Measurements from ENCODE around the gene VSIG10L2. TPM values are rescaled to one million over a fixed set of nuclear protein-coding genes. Genes with fewer than 3 reads are reported as not detected.

VSIG10L2 gene
- total and polyA plus RNA-seq, 4 donors = 0.48 TPM; not detected in 3

DNA sequence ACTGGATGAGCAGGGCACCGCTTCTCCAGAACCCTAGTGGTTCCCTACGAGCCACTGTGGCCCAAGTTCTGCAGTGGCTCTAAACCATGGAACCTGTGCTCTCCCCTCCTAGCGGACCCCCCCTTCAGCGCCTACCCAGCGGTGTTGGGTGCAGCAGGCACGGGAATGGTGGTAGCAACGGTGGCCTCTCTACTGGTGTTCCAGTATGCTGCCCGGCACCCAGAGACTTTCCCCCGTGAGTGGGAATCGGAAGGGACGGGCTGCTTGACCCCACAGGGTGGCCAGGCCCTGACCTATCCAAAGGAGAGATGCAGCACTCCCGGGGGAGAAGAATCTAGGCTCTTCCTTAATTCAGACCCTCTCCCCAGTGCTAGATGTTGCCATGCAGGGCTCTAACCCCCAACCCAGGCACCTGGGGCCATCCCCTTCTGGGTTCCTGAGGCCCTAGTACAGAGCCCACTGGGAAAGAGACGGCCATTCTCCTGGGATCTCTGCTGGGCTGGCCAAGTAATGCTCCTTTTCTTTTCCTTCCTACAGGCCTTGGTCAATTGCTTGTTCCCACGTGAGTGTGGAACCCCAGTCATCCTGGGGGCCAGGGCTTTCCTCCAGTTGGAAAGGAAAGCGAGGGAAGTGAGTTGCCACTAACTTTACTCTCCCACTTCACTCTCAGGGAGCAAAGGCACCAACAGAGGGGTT is 9.2 kb downstream of the VSIG10L2 start:
- H3K36me3 ChIP-seq (ENCODE audit: control insufficient read depth in 1 of 2, insufficient read depth in 2 of 2, low read length in 1 of 2) = no peaks in the 10 kb centered on the region
- DNase-seq (no peak), ATAC-seq (ENCODE audit: low FRiP score) (no peak)
- no peaks in the 10 kb centered on the region for H3K27me3 ChIP-seq (ENCODE audit: control insufficient read depth in 1 of 2, insufficient read depth in 2 of 2, low read length in 1 of 2)
- WGBS, 2 donors = 93% methylated on average over 15 of the region's 15 CpGs
- H3K9me3 ChIP-seq (ENCODE audit: control insufficient read depth, low read length) = no peaks in the 10 kb centered on the region
- H3K4me3 ChIP-seq (ENCODE audit: low read length in 2 of 2) = no peak overlapping the region
- H3K27ac ChIP-seq (ENCODE audit: low read depth in 1 of 2, low read length in 2 of 2) = no peak overlapping the region
- H3K4me1 ChIP-seq (ENCODE audit: control insufficient read depth in 1 of 2, insufficient read depth in 2 of 2, low read length in 2 of 2) = no peaks in the 10 kb centered on the region
- intact Hi-C loops (cut with DNase I) = no loop called here

DNA sequence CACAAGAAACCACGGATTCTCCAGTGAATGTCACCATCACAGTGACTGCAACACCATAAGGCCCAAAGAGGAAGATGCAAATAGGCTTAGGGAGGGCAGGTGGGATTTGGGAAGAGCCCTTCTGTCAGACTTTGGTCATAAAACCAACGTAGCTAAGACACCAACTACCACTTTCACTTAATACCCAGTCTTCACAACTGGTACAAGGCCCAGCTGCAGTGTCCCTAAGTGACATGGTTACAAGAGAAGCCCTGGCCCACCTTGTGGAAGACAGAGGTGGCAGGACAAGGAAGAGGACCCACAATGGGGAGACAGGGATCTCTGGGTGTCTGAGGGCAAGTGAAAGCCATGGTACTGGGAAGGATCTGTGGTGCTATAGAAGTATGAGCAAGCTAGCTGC is 10.0 kb downstream of the VSIG10L2 start:
- Histone ChIP-seq H3K27ac (ENCODE audit: low read depth in 1 of 2, low read length in 2 of 2) (no peak overlapping the region), H3K4me1 (ENCODE audit: control insufficient read depth in 1 of 2, insufficient read depth in 2 of 2, low read length in 2 of 2) (no peaks in the 10 kb centered on the region), H3K36me3 (ENCODE audit: control insufficient read depth in 1 of 2, insufficient read depth in 2 of 2, low read length in 1 of 2) (peaks cover 0 to 2% of the 10 kb centered on the region in 2 donors), H3K4me3 (ENCODE audit: low read length in 2 of 2) (no peak overlapping the region), H3K27me3 (ENCODE audit: control insufficient read depth in 1 of 2, insufficient read depth in 2 of 2, low read length in 1 of 2) (no peaks in the 10 kb centered on the region), H3K9me3 (ENCODE audit: control insufficient read depth, low read length) (no peaks in the 10 kb centered on the region)
- ATAC-seq (ENCODE audit: low FRiP score) = no peak
- intact Hi-C loops (cut with DNase I) = no loop called here
- 92 to 94% methylated on average over 2 of the region's 2 CpGs for WGBS, 2 donors
- DNase-seq = no peak

DNA sequence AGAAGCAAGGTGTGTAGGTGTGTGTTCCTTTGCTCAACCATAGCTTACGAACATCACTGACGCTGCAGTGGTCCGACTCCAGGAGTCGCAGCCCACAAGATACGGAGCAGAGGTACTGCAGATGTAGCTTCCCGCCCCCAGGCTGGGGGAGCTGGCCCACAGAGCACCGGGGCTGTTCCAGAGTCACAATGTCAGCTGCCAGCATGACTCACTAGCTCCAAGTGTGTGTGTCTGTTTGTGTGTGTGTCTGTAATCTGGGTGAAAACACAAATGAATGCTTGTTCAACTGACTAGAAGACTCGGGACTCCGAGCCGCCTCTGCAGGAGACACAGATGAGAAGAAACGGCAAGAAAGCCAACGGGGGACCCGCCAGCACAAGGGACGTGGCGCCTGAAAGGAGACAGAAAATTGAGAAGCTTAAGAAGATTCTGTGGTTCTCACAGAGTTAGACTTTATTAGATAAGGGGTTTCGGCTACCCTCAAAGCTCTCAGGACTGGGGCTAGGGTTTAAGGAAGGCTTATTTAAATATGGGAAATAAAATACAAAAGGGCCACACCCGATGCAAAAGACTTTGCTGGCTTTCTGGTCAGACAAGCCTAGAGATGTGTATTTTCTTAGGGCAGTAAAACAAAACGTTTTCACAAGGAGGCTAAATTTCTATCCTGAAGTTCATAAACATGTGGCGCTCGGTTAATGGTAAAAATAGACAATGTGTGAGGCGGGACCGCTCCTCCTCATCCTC is 10.7 kb downstream of the VSIG10L2 start:
- no peaks in the 10 kb centered on the region for H3K4me1 ChIP-seq (ENCODE audit: control insufficient read depth in 1 of 2, insufficient read depth in 2 of 2, low read length in 2 of 2)
- intact Hi-C loops (cut with DNase I) = no loop called here
- H3K4me3 ChIP-seq (ENCODE audit: low read length in 2 of 2) = no peak overlapping the region
- H3K27ac ChIP-seq (ENCODE audit: low read depth in 1 of 2, low read length in 2 of 2) = no peak overlapping the region
- DNase-seq (peak in 1 of 2 donors; percentile 62), ATAC-seq (ENCODE audit: low FRiP score) (peak; percentile 73)
- 66 to 67% methylated on average over 22 of the region's 22 CpGs for WGBS, 2 donors
- H3K9me3 ChIP-seq (ENCODE audit: control insufficient read depth, low read length) = peaks cover under 1% of the 10 kb centered on the region
- peaks cover 0 to 3% of the 10 kb centered on the region in 2 donors for H3K36me3 ChIP-seq (ENCODE audit: control insufficient read depth in 1 of 2, insufficient read depth in 2 of 2, low read length in 1 of 2)
- H3K27me3 ChIP-seq (ENCODE audit: control insufficient read depth in 1 of 2, insufficient read depth in 2 of 2, low read length in 1 of 2) = no peaks in the 10 kb centered on the region

DNA sequence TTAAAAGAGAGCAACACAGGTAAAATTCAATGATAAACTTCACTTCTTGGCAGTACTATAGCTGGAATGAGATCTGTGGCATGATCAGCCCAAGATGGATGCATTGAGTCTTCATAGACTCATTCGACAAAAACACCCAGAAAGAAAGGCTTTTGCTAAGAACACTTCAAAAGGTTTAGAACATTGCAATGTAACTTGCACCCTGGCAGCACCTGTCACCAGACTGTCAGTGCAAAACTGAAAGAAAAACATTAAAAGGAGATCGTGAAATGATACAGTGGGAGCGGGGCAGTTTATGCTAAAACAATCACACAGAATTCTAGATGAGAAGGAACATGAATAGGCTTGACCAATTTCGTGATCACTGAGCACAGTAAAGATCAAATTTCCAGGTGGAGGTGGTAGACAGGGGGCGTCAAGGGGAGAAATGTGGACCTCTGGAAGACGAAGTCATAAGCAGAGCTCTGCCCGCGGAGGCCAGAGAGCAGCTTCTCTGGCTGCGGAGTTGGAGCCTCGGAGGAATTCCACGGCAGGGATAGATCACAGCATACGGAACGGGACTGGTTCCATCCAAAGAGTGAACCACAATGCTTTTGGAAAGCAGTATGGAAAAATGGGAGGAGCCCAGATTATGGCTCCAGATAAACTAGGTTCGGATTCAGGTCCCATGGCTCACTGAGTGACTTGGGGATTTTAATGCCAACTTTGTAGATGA is 11.9 kb downstream of the VSIG10L2 start:
- 82 to 84% methylated on average over 14 of the region's 14 CpGs for WGBS, 2 donors
- ATAC-seq (ENCODE audit: low FRiP score) (no peak), DNase-seq (no peak)
- peaks cover 2% of the 10 kb centered on the region for H3K9me3 ChIP-seq (ENCODE audit: control insufficient read depth, low read length)
- H3K4me3 ChIP-seq (ENCODE audit: low read length in 2 of 2) = no peak overlapping the region
- intact Hi-C loops (cut with DNase I) = no loop called here
- no peak overlapping the region for H3K27ac ChIP-seq (ENCODE audit: low read depth in 1 of 2, low read length in 2 of 2)
- H3K36me3 ChIP-seq (ENCODE audit: control insufficient read depth in 1 of 2, insufficient read depth in 2 of 2, low read length in 1 of 2) = peaks cover 0 to 5% of the 10 kb centered on the region in 2 donors
- H3K4me1 ChIP-seq (ENCODE audit: control insufficient read depth in 1 of 2, insufficient read depth in 2 of 2, low read length in 2 of 2) = no peaks in the 10 kb centered on the region
- H3K27me3 ChIP-seq (ENCODE audit: control insufficient read depth in 1 of 2, insufficient read depth in 2 of 2, low read length in 1 of 2) = no peaks in the 10 kb centered on the region

GRCh38 chr11:125958872-125959400 is 13.1 kb downstream of the VSIG10L2 start:
- intact Hi-C loops (cut with DNase I) = no loop called here

GRCh38 chr11:125959511-125959910 is 13.7 kb downstream of the VSIG10L2 start:
- ATAC-seq (ENCODE audit: low FRiP score) (no peak), DNase-seq (no peak)
- H3K9me3 ChIP-seq (ENCODE audit: control insufficient read depth, low read length) = peaks cover 2% of the 10 kb centered on the region
- no peaks in the 10 kb centered on the region for H3K27me3 ChIP-seq (ENCODE audit: control insufficient read depth in 1 of 2, insufficient read depth in 2 of 2, low read length in 1 of 2)
- H3K27ac ChIP-seq (ENCODE audit: low read depth in 1 of 2, low read length in 2 of 2) = no peak overlapping the region
- intact Hi-C loops (cut with DNase I) = no loop called here
- H3K4me3 ChIP-seq (ENCODE audit: low read length in 2 of 2) = no peak overlapping the region
- peaks cover 0 to 5% of the 10 kb centered on the region in 2 donors for H3K36me3 ChIP-seq (ENCODE audit: control insufficient read depth in 1 of 2, insufficient read depth in 2 of 2, low read length in 1 of 2)
- H3K4me1 ChIP-seq (ENCODE audit: control insufficient read depth in 1 of 2, insufficient read depth in 2 of 2, low read length in 2 of 2) = no peaks in the 10 kb centered on the region
- WGBS, 2 donors = 95 to 98% methylated on average over 6 of the region's 6 CpGs

More at GRCh38 chr11:125958872-125959400, 13.1 kb downstream of the VSIG10L2 start:
- no peaks in the 10 kb centered on the region for H3K4me1 ChIP-seq (ENCODE audit: control insufficient read depth in 1 of 2, insufficient read depth in 2 of 2, low read length in 2 of 2)
- no peak overlapping the region for H3K27ac ChIP-seq (ENCODE audit: low read depth in 1 of 2, low read length in 2 of 2)
- no peak for ATAC-seq (ENCODE audit: low FRiP score)
- H3K27me3 ChIP-seq (ENCODE audit: control insufficient read depth in 1 of 2, insufficient read depth in 2 of 2, low read length in 1 of 2) = no peaks in the 10 kb centered on the region
- WGBS, 2 donors = 86 to 87% methylated on average over 4 of the region's 4 CpGs
- peaks cover 2% of the 10 kb centered on the region for H3K9me3 ChIP-seq (ENCODE audit: control insufficient read depth, low read length)
- DNase-seq = no peak
- H3K4me3 ChIP-seq (ENCODE audit: low read length in 2 of 2) = no peak overlapping the region
- peaks cover 0 to 5% of the 10 kb centered on the region in 2 donors for H3K36me3 ChIP-seq (ENCODE audit: control insufficient read depth in 1 of 2, insufficient read depth in 2 of 2, low read length in 1 of 2)

DNA sequence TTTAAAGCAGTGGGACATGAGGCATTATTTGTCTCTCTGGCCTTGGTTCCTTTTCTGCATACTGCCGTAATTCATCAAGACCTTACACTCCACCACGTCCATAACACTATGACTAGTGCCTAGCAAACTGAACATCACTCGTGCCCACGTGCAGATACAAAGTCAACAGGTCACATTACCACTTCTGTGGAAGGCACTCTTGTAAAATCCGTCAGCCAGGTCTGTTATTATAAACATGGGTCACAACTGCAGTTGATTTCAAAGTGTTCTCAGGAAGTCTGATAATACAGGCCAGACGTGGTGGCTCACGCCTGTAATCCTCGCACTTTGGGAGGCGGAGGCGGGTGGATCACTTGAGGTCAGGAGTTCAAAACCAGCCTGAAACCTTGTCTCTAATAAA is 14.1 kb downstream of the VSIG10L2 start:
- Histone ChIP-seq H3K4me3 (ENCODE audit: low read length in 2 of 2) (no peak overlapping the region), H3K27me3 (ENCODE audit: control insufficient read depth in 1 of 2, insufficient read depth in 2 of 2, low read length in 1 of 2) (no peaks in the 10 kb centered on the region)

GRCh38 chr11:125960771-125961170 is 14.9 kb downstream of the VSIG10L2 start:
- H3K4me1 ChIP-seq (ENCODE audit: control insufficient read depth in 1 of 2, insufficient read depth in 2 of 2, low read length in 2 of 2) = no peaks in the 10 kb centered on the region
- peaks cover 2% of the 10 kb centered on the region for H3K9me3 ChIP-seq (ENCODE audit: control insufficient read depth, low read length)
- DNase-seq = no peak
- H3K27me3 ChIP-seq (ENCODE audit: control insufficient read depth in 1 of 2, insufficient read depth in 2 of 2, low read length in 1 of 2) = no peaks in the 10 kb centered on the region
- intact Hi-C loops (cut with DNase I) = no loop called here
- peaks cover 0 to 5% of the 10 kb centered on the region in 2 donors for H3K36me3 ChIP-seq (ENCODE audit: control insufficient read depth in 1 of 2, insufficient read depth in 2 of 2, low read length in 1 of 2)
- H3K27ac ChIP-seq (ENCODE audit: low read depth in 1 of 2, low read length in 2 of 2) = no peak overlapping the region
- ATAC-seq (ENCODE audit: low FRiP score) = no peak
- WGBS, 2 donors = 83 to 86% methylated on average over 6 of the region's 6 CpGs
- no peak overlapping the region for H3K4me3 ChIP-seq (ENCODE audit: low read length in 2 of 2)

More for the DNA sequence above, 14.1 kb downstream of the VSIG10L2 start:
- 88 to 90% methylated on average over 10 of the region's 10 CpGs for WGBS, 2 donors
- peaks cover 0 to 5% of the 10 kb centered on the region in 2 donors for H3K36me3 ChIP-seq (ENCODE audit: control insufficient read depth in 1 of 2, insufficient read depth in 2 of 2, low read length in 1 of 2)
- no peak for DNase-seq
- ATAC-seq (ENCODE audit: low FRiP score) = no peak
- H3K9me3 ChIP-seq (ENCODE audit: control insufficient read depth, low read length) = peaks cover 2% of the 10 kb centered on the region
- H3K4me1 ChIP-seq (ENCODE audit: control insufficient read depth in 1 of 2, insufficient read depth in 2 of 2, low read length in 2 of 2) = no peaks in the 10 kb centered on the region
- intact Hi-C loops (cut with DNase I) = no loop called here
- no peak overlapping the region for H3K27ac ChIP-seq (ENCODE audit: low read depth in 1 of 2, low read length in 2 of 2)

Measured in aorta (tissue), 5 donors.